GM15510 (cell line): ENCODE measurements around the gene KRTAP10-2.
"Not testable (repeated sequence)": the region's sequence is repeated elsewhere in the genome, so short reads cannot be mapped to it uniquely, and the experiment has no call there.

Experiments used
- POLR2A ChIP-seq: IDR thresholded peaks from 3 replicates; pipeline ENCODE4 v1.6.1; 2011; ENCODE audit warnings: borderline replicate concordance; ENCODE audit not compliant: insufficient read length; ENCODE audit errors: extremely low read depth

Gene KRTAP10-2

GRCh38 chr21:44589094-44589493 lies 37.8 kb upstream of the KRTAP10-2 start:
- TF ChIP-seq POLR2A: no peak

- TF ChIP-seq POLR2A: no peak
Observed at GRCh38 chr21:44585892-44586291, 34.6 kb upstream of the KRTAP10-2 start.

GRCh38 chr21:44583800-44584147 lies 32.5 kb upstream of the KRTAP10-2 start:
- no peak for TF ChIP-seq POLR2A

DNA sequence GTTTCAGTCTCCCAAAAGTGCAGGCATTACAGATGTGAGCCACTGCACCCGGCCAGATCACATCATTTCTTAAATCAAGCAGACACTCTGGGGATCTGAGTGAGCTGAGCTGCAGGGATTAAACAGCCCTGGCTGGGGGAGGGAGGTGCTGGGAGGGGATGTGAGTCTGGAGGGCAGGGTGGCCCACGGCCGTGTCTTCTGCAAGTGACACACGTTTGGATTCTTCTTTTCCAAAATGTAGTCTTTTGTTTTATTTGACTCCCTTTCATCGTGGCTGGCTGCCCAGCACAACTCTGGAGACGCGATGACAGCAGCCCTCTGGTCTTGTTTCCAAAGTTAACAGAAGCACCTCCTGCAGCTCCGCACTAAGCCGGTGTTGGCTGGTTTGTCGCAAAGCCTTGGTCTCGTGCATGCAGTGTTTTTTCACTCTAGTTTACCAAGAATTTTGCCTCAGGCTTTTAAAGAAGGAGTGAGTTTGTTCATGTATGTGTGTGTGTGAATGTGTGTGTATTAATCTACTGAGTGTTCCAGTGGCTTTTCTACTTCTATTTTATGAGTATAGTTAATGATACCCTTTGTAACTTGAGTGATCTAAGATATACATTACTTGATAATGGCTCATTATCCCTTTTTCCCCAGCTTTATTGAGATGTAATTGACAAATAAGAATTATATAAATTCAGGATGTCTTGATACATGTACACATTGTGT lies 31.9 kb upstream of the KRTAP10-2 start:
- TF ChIP-seq POLR2A: no peak

DNA sequence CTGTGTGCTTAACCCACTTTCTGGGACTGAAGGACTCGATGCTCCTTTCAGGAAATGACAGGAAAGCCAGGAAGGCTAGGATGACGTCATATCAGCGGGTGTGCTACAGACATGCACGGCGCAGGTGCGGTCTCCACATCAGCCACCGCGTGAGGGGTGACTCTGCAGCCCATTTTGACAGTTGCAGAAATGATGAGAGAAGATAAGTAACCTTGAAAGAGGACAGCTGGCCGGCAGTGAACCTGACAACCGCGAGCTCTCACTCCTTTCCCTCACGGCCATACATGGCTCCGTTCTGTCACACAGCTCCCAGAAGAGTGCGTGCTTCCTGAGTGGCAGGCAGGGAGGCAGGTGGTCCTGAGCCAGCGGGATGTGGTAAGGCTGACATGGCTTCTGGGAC lies 30.8 kb upstream of the KRTAP10-2 start:
- no peak for TF ChIP-seq POLR2A

GRCh38 chr21:44581158-44581557 lies 29.9 kb upstream of the KRTAP10-2 start:
- TF ChIP-seq POLR2A: no peak

- not testable (repeated sequence) for TF ChIP-seq POLR2A
Observed at GRCh38 chr21:44580231-44580821, 29.0 kb upstream of the KRTAP10-2 start, which contains the start of gene KRTAP10-5. KRTAP10-5 (minus strand) TSS chr21:44580604; CDS start chr21:44580578, 26 bp downstream.

GRCh38 chr21:44579833-44580144 lies 28.5 kb upstream of the KRTAP10-2 start:
- no peak for TF ChIP-seq POLR2A

GRCh38 chr21:44579056-44579832 lies 27.9 kb upstream of the KRTAP10-2 start:
- no peak for TF ChIP-seq POLR2A

GRCh38 chr21:44578371-44579055 lies 27.2 kb upstream of the KRTAP10-2 start:
- TF ChIP-seq POLR2A: no peak

DNA sequence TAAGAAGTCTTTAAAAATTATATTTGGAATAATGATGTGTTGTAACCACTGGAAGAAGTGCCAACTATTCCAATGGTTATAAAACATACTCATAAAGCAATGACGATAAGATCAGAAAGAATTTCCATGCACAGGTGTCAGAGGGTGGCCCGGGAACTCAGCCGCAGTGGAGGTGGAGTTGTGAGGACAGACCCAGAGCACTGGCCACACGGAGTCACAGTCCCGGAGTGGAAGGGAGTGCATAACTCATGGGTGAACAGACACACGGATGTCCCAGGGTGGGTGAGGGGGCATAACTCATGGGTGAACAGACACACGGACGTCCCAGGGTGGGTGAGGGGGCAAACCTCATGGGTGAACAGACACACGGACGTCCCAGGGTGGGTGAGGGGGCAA lies 24.7 kb upstream of the KRTAP10-2 start:
- TF ChIP-seq POLR2A: no peak

DNA sequence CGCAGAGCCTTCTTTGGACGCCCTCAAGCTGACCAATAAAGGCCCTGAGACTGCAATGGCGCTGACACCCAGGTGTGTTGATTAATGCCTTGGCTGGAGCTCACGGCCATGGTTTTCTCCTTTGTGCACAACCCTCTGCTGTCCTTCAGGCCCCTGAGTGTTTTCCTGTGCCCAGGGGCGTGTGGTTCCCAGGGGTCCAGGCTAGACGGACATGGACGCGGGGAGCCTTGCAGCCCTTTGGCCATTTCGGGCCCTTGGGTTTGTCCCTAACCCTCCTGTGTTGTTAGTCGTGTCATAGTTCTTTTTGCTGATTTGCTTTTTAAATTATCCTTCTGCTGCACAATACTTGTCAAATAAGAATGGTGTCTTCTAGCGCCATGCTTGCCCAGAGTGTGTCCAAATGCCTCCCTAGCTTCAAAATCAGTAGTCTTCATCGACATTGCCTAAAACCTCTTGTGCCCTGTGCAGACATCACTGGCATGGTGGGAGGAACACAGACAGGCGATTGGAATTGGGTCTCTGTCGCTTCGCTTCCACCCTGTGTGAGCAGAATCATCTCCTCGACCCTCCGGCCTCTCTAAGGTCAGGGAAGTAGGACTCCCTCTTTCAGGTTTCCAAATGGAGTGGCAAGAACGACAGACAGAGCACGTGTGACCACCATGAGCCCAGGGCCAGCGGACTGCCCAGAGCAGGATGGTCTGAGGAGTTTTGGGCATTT lies 24.2 kb upstream of the KRTAP10-2 start:
- no peak for TF ChIP-seq POLR2A

DNA sequence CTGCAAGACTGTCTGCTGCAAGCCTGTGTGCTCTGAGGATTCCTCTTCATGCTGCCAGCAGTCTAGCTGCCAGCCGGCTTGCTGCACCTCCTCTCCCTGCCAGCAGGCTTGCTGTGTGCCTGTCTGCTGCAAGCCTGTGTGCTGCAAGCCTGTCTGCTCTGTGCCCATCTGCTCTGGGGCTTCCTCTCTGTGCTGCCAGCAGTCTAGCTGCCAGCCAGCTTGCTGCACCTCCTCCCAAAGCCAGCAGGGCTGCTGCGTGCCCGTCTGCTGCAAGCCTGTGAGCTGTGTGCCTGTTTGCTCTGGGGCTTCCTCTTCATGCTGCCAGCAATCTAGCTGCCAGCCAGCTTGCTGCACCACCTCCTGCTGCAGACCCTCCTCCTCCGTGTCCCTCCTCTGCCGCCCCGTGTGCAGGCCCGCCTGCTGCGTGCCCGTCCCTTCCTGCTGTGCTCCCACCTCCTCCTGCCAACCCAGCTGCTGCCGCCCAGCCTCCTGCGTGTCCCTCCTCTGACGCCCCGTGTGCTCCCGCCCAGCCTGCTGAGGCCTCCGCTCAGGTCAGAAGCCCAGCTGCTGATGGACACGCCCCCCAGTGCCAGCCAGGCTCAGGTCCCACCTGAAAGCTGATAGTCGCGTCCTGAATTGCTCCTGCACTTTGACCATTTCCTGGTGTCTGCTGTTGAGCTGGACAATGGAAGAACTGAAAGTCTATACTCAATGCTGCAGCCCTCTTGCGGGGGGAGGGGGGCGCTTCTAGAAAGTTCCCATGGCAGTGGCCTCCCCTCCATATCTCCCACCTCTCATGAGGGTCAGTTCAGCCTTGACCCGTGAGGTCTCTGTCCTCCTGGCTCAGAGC lies 23.4 kb upstream of the KRTAP10-2 start:
- TF ChIP-seq POLR2A: no peak
